Keratinocyte (primary cell): ENCODE results near the gene DOC2A. TPM values are rescaled to one million over a fixed set of nuclear protein-coding genes. Genes with fewer than 3 reads are reported as not detected.

Experiments used
- DNase-seq: peaks from one replicate; pipeline ENCODE4 v3.0.0-alpha.2; 2011; ENCODE audit warnings: low read depth, missing footprints, low spot score
- FAIRE-seq: peaks from 2 replicates; lab custom pipeline; 2011; peaks lifted over from hg19 to GRCh38; lab: Jason Lieb, UNC
- H2AFZ ChIP-seq: 2 replicates; pipeline ENCODE4 v1.6.0; 2012; ENCODE audit warnings: low read length, control low read depth, inconsistent platforms; ENCODE audit not compliant: control insufficient read depth
- H3K27ac ChIP-seq: 2 replicates; pipeline ENCODE4 v1.5.1; 2011; ENCODE audit warnings: low read length; ENCODE audit not compliant: control insufficient read depth, insufficient read depth
- H3K27me3 ChIP-seq: 3 replicates; pipeline ENCODE4 v1.6.0; 2011; ENCODE audit warnings: low read length; ENCODE audit not compliant: control insufficient read depth, insufficient read depth; ENCODE audit errors: extremely low read depth
- H3K36me3 ChIP-seq, 2 experiments: 2 replicates in 1 of 2; 3 replicates in 1 of 2; pipeline ENCODE4 v1.5.1; 2011; ENCODE audit warnings: low read length in 2 of 2, mild to moderate bottlenecking in 1 of 2; ENCODE audit not compliant: control insufficient read depth in 2 of 2, insufficient read depth in 2 of 2; ENCODE audit errors: extremely low read depth in 1 of 2
- H3K4me1 ChIP-seq: 3 replicates; pipeline ENCODE4 v1.5.1; 2011; ENCODE audit warnings: low read length; ENCODE audit not compliant: control insufficient read depth, insufficient read depth; ENCODE audit errors: extremely low read depth
- H3K4me2 ChIP-seq: 3 replicates; pipeline ENCODE4 v1.6.0; 2011; ENCODE audit warnings: low read depth, low read length; ENCODE audit not compliant: control insufficient read depth, insufficient read depth; ENCODE audit errors: extremely low read depth
- H3K4me3 ChIP-seq, 3 experiments: fragments of 200-600 bp in 1 of 3; sonication (generic) in 1 of 3; 2 replicates in 2 of 3; 3 replicates in 1 of 3; pipeline ENCODE4 v1.5.1; 2011 to 2016; ENCODE audit warnings: low read length in 3 of 3, mild to moderate bottlenecking in 3 of 3, control low read depth in 2 of 3, inconsistent platforms in 1 of 3, low read depth in 1 of 3, mixed read lengths in 1 of 3, mixed run types in 1 of 3, moderate library complexity in 1 of 3; ENCODE audit not compliant: control insufficient read depth in 2 of 3, insufficient read depth in 2 of 3; ENCODE audit errors: extremely low read depth in 1 of 3
- H3K79me2 ChIP-seq: 2 replicates; pipeline ENCODE4 v1.6.0; 2012; ENCODE audit warnings: low read length; ENCODE audit not compliant: control insufficient read depth, insufficient read depth
- H3K9ac ChIP-seq: 3 replicates; pipeline ENCODE4 v1.6.0; 2011; ENCODE audit warnings: low read length; ENCODE audit not compliant: control insufficient read depth, insufficient read depth; ENCODE audit errors: extremely low read depth
- H3K9me1 ChIP-seq: 3 replicates; pipeline ENCODE4 v1.6.0; 2011; ENCODE audit warnings: low read length; ENCODE audit not compliant: control insufficient read depth, insufficient read depth; ENCODE audit errors: extremely low read depth
- H3K9me3 ChIP-seq: 2 replicates; pipeline ENCODE4 v1.5.1; 2012; ENCODE audit warnings: low read depth, low read length; ENCODE audit not compliant: control insufficient read depth
- H4K20me1 ChIP-seq: 3 replicates; pipeline ENCODE4 v1.6.0; 2011; ENCODE audit warnings: low read length; ENCODE audit not compliant: control insufficient read depth, insufficient read depth; ENCODE audit errors: extremely low read depth
- CTCF ChIP-seq, 3 experiments: IDR thresholded peaks in 1 of 3; conservative IDR thresholded peaks in 1 of 3; optimal IDR thresholded peaks in 1 of 3; 2 replicates in 2 of 3; 3 replicates in 1 of 3; pipeline versions ENCODE3 to v1.5.1; 2011; ENCODE audit warnings: low read length in 3 of 3, mild to moderate bottlenecking in 3 of 3, moderate library complexity in 2 of 3, control low read depth in 1 of 3, inconsistent platforms in 1 of 3; ENCODE audit not compliant: insufficient read depth in 2 of 3; ENCODE audit errors: extremely low read depth in 1 of 3
- EZH2 ChIP-seq: IDR thresholded peaks from one replicate; pipeline ENCODE4 v1.6.1; 2012; ENCODE audit warnings: inconsistent platforms, mild to moderate bottlenecking, low read length, moderate library complexity
- dilution Hi-C: fragments of 300-500 bp; cut with MboI; formaldehyde crosslinking; loops from one replicate; pipeline ENCODE4 v1.7.0; 2020; ENCODE audit warnings: low sequenced_read_pairs; ENCODE audit not compliant: extremely low pct_ligation_motif_present
- polyA plus RNA-seq, 5 experiments: library from polyadenylated mRNA; depleted of rRNA in 3 of 5; stranded (reverse) in 3 of 5; stranded (forward) in 1 of 5; unstranded in 1 of 5; fragments of >200 nt; gene quantifications; 1 replicate in 1 of 5; 2 replicates in 3 of 5; 3 replicates in 1 of 5; pipeline versions ENCODE4 v1.2.1 to v1.2.3, GENCODE V29; 2011 to 2012; ENCODE audit warnings: missing spikeins in 2 of 5, low read depth in 1 of 5, low replicate concordance in 1 of 5

DOC2A gene
- polyA plus RNA-seq, 1 donor (not counting 4 experiments of a cell fraction or from before 2014, with no cell fraction given) = 0.26 TPM

GRCh38 chr16:29990034-29990433, 20.8 kb downstream of the DOC2A start:
- no peaks in the 10 kb centered on the region for H3K9me3 ChIP-seq
- H3K9ac ChIP-seq = no peak overlapping the region
- H3K27me3 ChIP-seq = no peaks in the 10 kb centered on the region
- H2AFZ ChIP-seq = no peak overlapping the region
- peaks cover 14% of the 10 kb centered on the region for H3K4me1 ChIP-seq
- no peak for FAIRE-seq
- H3K4me2 ChIP-seq = no peak overlapping the region
- H4K20me1 ChIP-seq = no peaks in the 10 kb centered on the region
- no peak for DNase-seq
- peaks cover 44 to 60% of the 10 kb centered on the region in 2 experiments for H3K36me3 ChIP-seq
- no peak for TF ChIP-seq CTCF (optimal IDR thresholded peaks at IDR 0.05 in 1 of 3, IDR thresholded peaks at IDR 0.05 in 1 of 3, conservative IDR thresholded peaks at IDR 0.05 in 1 of 3; ENCODE audit: extremely low read depth in 1 of 3, insufficient read depth in 2 of 3, low read length in 3 of 3)
- TF ChIP-seq EZH2 = no peak
- no peak overlapping the region for H3K27ac ChIP-seq
- H3K9me1 ChIP-seq = no peaks in the 10 kb centered on the region
- H3K4me3 ChIP-seq = no peak overlapping the region
- dilution Hi-C loops = no loop called here
- H3K79me2 ChIP-seq = no peaks in the 10 kb centered on the region

DNA sequence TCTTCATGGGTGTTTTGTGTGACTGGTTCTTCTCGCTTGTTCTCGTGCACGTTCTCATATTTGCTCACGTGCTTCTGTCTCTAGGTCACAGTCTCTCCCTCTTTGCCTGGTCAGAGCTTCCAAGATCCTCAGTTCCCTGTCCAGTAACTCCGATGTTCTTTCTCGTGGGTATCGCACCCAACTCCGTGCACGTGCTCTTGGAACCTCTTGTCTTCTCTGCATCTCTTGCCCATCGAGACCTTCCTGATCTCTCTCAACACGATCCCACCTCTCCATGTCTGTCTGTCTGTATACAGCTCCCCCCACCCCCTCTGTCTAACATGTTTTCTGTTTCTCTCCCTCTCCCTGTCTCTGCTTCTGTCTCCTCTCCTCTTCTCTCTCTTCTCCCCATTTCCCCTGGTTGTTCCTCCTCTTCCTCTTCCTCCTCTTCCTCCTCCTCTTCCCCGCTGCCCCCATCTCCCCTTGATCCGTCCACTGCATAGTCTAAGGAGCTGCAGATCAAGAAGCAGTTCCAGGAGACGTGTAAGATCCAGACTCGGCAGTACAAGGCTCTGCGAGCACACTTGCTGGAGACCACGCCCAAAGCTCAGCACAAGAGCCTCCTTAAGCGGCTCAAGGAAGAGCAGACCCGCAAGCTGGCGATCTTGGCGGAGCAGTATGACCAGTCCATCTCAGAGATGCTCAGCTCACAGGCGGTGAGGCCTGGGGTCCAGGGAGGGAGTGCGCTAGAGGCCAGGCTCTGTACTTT, 21.5 kb downstream of the DOC2A start:
- Histone ChIP-seq H3K9me3 (no peaks in the 10 kb centered on the region), H3K27ac (no peak overlapping the region), H3K9me1 (no peaks in the 10 kb centered on the region), H2AFZ (no peak overlapping the region), H3K4me2 (no peak overlapping the region), H3K79me2 (no peaks in the 10 kb centered on the region), H3K4me1 (peaks cover 7% of the 10 kb centered on the region), H4K20me1 (no peaks in the 10 kb centered on the region), H3K36me3 (peaks cover 50 to 60% of the 10 kb centered on the region in 2 experiments), H3K9ac (no peak overlapping the region), H3K27me3 (no peaks in the 10 kb centered on the region), H3K4me3 (no peak overlapping the region)
- DNase-seq (no peak), FAIRE-seq (no peak)
- no peak for TF ChIP-seq CTCF (optimal IDR thresholded peaks at IDR 0.05 in 1 of 3, IDR thresholded peaks at IDR 0.05 in 1 of 3, conservative IDR thresholded peaks at IDR 0.05 in 1 of 3; ENCODE audit: extremely low read depth in 1 of 3, insufficient read depth in 2 of 3, low read length in 3 of 3)
- TF ChIP-seq EZH2 = no peak
- dilution Hi-C loops = no loop called here
